HG02678 (cell line): ENCODE measurements around the gene TAGLN2.

Experiments used
- ATAC-seq: cut with Tn5 transposase; IDR thresholded peaks from one replicate; pipeline ENCODE4 v1.9.1; 2021; ENCODE audit warnings: mild to moderate bottlenecking, moderate library complexity; ENCODE audit not compliant: unreplicated experiment

Gene TAGLN2

DNA sequence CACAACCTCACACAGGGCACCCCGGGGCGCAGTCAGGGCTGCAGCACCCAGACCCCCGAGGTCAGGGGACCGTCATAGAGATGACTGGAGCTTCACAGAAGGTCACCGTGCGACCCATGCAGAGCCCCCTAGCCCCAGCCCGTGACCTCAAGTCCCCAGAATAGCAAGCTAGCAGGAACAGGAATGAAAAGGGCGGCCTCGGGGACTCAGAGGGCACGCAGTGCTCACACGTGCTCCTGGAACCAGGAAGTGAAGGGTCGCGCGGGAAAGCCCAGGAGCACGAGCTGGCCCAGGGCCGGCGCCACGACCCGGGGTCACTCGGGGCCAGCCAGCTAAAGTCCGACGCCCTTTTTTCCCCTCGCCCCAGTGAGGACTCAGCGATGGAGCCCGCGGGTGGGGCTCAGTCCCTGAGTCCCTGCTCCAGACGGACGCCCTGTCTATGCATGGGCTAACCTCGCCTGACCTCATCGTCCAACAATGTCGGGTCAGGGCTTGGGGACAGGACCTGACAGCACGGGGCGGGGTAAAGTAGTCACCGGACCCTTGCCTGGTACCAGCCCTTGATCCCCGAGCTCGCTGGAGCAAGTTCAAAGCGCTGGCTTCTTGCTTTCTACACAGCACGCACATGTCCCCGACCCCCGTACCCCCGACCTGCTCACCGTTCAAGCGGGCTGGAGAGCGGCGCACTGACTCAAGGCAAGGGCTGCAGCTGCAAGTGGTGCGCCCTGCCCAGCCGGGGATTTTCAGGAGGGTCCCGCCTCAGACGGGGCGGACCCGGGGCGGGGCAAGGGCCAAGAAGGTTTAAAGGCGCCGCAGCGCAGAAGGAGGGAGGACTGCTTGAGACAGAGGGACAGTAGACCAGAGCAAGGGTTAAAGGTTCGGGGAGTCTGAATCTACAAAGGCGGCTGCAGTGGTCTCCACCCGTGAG lies at the start of gene TAGLN2:
Gene TAGLN2 (minus strand): TSS at position 717 of the 928 bp plus-strand sequence. CDS start 4,998 bp downstream, outside the sequence.
- ATAC-seq: peak; percentile 63

DNA sequence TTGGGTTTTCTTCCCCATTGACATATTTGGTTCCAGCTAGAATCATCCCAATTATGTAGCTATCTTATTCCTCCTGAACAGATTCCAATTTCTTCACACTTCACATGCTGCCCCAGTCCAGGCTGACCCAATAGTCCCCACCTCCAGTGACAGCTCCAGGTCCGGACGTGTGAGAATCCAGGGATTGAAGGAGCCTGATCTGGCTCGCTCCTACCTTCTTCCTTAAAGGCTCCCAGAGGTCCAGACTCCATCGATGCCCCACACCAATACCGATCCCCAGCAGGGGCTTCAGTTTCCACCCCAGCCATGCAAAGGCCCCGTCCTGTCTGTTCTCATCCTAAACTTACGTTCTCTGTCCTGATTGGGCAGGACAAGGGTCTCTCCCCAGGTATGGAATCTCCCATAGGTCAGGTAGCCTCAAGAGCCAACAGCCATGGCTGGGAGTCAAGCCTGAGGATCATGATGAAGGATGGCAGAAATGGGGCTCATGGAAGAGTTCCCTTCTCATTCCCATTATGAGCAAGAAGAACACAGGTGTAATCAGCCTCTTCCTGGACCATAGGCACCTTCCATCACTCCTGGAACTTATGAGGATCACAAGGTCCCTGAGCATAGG lies 49.2 kb upstream of the TAGLN2 start:
- no peak for ATAC-seq

DNA sequence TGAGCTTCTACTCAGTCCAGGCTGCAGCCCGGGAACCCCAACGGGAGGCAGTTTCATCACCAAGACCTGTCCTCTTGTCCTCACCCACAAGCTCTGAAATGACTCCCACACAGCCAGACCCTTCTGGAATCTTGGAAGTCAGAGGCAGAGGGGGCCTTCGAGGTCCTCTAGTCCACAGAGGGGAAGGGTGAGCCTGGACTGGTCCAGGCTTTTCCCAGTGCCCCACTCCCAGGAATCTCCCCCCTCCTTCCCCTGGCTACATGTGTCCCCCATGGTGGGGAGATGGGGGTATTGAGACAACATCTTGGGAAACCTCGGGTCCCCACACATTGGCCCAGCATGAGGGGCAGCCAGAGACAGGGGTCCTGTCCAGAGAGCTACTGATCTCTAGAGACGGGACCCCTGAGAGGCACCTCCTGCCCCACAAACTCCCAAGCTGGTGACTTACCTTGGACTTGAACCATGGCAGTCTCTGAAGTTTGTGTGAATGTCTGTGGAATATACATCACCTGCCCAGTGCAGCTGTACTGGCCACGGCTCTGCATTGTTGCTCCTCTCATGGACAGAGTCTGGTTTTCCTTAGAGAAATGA lies 48.1 kb upstream of the TAGLN2 start:
- no peak for ATAC-seq

DNA sequence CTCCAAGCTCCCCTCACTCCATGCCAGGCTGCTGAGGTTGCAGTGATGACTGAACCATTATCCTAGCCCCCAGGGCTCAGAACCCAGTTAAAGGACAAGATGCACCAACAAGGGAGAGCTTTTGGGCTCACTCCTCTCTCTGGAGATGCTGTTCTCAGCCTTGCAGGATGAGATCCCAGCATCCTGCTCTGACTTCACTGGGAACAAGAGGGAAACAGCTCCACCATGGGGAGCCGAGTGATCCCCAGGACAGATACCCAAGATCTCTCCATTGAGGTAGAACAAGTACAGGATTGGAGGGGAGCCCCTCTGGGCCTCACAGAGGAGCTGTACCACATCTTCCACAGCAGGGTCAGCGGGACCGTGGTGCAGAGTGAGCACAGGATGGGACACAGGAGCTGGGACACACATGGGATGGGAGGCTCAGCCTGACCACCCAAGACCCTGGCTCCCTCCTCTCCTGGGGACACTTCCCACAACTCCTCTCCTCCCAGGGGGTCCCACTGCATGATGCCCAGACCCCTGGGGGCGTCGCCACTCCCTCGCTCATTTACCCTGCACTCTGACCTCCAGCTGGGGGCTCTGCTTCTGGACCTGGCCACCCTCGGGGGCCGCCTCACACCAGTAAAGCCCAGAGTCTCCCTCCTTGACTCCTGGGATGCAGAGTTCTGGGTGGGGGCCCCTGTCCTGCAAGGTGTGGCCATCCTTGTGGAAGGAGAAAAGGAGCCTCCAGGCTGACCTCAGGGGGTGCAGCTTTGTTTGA lies 47.3 kb upstream of the TAGLN2 start:
- ATAC-seq: no peak

DNA sequence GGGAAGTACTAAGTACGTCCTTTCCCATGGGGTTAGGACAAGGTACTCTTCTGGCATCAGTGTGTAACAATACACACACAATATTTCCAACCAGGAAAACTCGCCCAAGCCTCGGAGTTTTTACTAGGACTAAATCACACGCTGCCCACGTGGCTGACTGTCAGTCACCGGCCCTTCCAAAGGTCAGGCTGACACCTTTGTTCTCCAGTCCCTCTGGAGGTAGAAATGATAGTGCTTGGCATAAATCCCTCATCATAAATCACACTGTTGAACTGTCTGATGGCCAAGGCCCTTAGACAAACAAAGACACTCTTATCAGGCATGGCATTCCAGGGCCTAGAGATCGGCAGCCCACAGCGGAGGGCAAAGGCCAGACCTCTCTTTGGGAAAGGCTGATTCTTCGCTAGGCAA lies 45.6 kb upstream of the TAGLN2 start:
- ATAC-seq: no peak

DNA sequence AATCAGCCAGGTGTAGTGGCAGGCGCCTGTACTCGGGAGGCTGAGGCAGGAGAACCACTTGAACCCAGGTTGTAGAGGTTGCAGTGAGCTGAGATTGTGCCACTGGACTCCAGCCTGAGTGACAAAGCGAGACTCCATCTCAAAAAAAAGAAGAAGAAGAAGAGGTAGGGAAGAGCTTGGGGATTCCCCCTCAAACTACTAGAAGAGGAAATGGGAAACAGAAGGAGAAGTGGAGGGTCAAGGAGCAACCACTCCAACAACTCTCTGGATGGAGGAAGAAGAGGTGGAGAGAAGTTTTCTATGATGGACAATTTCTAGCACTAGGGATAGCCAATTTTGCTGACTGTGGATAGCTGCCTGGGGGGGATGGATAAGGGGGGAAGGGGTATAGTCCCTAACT lies 43.6 kb upstream of the TAGLN2 start:
- ATAC-seq: no peak

DNA sequence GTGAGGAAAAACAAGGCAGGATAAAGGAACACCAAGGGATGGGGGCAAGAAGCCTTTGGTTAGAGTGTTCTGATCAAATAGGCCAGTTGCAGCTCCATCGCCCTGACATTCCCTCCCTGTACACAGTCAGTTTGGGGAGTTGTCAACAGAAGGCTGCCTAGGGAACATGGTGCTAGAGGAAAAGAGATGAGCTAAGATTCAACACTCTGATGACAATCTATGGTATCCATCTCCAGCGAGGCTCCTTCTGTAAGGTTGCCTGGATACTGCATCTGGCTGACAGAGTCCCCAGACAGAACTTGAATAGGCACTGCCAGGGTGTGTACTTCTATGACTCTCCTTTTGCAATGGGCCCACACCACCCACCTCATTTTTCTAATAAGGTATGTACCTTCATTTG lies 40.0 kb upstream of the TAGLN2 start:
- ATAC-seq: no peak

DNA sequence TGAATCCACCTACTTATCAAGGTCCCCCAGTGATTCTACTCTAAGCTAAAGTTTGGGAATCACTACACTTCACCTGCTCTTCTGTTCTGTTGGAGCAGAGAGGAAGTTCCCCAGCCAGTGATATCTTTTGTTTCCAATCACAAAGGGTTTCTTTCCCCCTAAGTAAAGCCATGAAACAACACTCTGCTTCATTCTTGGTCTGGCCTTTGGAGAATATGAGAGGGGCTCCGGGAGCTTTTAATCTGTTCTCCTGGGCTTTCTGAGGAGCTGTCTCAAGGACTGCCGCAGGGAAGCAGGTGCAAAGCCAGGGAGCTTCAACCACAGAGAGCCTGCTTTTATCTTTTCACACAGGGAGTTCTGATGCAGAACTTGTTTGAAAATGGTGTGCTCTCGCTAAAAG lies 38.8 kb upstream of the TAGLN2 start:
- ATAC-seq: no peak

DNA sequence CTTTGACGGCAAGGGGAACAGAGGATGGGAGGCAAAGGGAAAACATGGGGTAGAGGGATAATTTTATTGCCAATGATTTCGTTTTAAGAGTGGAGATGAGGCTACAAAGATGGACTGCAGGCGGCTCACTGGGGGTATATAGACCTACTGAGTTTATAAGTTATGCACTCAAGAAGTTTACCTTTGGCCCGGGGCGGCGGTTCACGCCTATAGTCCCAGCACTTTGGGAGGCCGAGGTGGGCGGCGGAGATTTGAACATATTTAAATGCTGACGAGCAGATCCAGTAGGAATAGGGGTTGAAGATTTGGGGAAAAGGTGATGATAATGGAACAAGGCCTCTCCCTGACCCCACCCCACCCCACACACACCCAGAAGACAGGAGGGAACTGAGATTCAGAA lies 36.9 kb upstream of the TAGLN2 start:
- ATAC-seq: no peak

DNA sequence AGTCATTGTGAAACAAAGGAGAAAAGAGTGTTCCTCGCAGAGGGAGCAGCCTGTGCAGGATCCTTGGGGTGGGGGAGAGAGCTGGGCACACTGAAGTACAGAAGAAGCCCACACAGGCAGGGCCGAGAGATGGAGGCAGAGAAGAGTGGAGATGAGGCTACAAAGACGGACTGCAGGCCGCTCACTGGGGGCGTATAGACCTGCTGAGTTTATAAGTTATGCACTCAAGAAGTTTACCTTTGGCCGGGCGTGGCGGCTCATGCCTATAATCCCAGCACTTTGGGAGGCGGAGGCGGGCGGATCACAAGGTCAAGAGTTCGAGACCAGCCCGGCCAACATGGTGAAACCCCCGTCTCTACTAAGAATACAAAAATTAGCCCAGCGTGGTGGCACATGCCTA lies 36.3 kb upstream of the TAGLN2 start:
- no peak for ATAC-seq

DNA sequence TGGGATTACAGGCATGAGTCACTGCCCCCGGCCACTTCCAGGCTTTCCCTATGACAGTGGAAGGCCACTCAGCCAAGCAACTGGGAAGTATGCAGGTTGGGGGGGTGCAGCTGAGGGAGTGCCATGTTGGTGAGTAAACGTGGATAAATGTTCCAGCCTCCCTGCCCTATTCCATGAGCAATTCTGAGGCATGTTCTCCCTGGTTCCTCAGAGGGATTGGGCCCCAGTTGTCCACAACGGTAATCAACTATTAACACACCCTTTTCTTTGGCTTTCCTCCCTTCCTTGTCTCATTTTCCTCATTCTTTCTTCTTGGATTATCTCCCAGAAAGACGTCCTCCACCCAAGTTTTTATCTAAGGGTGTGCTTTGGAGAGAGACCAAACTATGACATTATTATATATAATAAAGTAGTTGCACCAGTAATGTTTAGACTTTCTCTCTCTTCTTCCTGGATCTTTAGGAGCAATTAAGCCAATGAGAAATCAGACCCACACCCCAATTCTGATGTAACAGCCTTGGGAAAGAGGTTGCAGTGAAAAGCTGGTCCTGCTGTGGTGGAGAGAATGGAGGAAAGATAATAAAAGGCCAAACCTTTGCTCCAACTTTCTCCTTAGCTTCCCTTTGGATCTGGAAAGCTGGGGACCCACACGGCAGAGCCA lies 35.5 kb upstream of the TAGLN2 start:
- no peak for ATAC-seq

DNA sequence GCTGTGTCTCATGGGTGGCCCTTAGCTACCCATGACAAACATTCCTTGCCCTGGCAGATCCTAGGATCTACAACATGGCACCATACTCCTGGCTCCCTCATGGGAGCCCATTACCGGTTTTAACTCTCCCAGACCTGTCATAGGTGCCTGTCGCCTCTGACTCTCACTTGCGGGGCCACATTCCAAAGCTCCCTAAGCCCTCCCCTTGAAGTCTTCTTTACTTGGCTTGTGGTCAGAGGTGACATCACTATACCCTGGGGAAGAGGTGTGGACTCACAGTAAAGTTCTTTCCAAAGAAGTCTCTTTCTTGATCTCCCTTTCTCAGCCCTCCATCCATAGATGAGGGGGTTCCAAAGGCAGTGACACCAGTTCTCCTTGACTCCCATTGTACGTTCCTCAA lies 34.1 kb upstream of the TAGLN2 start:
- ATAC-seq: no peak

DNA sequence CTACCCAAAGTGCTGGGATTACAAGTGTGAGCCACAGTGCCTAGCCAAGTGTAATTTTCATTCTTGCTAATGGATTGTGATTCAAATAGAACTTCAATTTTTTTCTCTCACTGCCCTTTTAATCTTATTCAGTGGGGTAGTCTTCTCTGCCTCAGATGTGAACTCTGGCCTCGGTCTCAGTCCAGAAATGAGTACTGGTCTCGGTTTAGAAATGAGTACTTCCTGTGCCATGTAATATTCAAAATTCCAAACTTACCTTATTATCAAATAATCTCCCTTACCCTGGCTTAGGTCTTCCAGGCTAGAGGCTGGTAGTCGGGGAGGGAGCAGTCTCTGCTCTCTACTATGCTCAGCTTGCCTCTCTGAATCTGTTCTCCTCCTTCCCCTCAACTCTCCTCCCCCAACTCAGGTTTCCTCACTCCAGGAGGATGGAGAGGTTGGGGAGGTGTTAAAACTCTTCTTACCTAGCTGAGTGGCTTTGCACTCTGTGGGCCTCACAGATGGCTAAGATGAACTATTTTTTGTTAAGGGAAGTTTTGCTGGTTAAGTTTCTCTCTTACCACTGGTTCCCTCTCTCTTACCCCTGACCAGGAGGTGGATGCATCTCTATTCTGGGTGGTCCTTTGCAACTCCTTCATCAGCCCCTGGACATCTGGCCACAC lies 33.5 kb upstream of the TAGLN2 start:
- ATAC-seq: no peak

DNA sequence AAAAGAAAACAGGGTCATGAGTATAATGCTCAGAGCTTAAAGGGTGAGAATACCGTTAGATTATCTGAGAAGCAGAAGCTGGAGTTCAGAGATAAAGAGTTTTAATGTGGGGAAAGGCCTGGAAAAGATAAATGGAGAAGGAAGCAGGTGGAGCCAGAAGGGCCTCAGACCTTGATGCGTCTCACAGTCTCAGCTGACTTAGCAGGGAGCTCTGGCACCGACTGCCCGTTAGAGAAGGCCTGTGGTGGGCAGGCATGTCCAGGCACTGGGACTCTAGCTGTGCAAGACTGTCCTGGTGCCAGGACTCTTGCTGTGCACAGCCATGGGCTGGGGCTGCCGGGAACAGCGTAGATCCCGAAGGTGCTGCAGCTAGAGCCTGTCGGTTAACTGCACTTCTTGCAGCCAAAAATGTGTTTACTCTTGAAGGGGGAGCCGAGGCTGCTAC lies 32.5 kb upstream of the TAGLN2 start:
- ATAC-seq: no peak

DNA sequence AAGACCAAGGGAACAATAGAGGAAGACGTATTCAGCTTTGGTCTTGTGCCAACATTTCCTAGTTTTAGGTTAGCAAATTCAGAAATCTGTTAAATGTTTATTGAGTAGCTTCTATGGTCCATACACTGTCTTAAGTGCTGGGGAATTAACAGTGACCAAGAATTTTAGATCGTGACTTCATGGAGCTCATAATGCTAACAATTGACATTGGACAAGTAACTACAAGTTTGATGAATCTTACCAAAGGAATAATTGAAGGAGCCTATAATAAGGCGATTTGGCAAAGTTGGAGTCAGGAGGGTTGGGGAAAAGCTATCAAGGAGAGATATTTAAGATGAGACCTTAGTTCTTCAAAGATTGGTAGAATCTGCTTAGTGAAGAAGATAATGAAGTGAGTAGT lies 30.1 kb upstream of the TAGLN2 start:
- ATAC-seq: no peak

DNA sequence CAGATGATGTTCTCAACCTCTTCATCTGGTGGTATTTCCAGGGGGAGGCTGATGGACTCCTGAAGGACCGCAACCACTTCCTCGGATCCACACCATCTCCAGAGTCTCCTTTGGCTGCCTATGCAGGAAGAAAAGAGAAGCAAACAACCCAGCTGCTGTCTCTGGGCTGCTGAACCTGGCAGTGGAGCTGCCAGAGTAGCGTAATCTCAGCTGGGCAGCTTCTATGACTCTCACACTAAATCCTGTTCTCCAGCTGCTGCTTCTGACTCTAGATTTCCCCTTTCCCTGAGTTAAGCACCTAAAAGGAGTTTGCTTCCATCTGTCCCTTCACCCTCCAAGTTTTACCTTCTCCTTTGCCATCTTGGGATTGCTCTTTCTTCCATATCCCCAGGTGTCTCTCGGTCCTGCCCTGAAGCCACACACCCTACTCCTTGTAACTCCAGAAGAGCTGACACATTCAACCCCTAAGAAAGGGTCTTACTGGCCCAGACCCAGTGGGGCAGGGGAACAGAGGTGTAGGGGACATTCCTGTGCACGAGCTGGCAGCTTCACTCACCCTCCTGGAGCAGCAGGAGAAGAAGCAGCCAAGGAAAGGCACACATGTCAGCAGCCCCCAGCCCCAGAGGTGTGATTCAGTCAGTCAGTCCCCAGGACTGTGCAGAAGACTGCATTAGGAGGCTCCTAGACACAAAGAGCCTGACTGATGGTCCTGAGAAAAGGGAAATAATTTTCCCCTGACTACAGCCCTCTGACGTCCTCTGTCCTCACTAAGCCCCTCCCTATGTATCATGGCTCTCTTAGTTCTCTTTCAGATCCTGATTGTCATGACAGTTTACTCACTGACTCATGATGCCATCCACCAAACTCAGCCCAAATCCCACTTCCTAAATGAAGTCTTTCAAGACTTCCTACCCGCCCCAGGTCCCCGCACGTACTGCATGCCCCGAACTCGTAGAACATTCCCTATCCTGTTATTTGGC lies 28.5 kb upstream of the TAGLN2 start, which contains the start of gene SLAMF9:
Gene SLAMF9 (minus strand): TSS at position 702 of the 980 bp plus-strand sequence. CDS start 100 bp downstream, at position 602.
- no peak for ATAC-seq

DNA sequence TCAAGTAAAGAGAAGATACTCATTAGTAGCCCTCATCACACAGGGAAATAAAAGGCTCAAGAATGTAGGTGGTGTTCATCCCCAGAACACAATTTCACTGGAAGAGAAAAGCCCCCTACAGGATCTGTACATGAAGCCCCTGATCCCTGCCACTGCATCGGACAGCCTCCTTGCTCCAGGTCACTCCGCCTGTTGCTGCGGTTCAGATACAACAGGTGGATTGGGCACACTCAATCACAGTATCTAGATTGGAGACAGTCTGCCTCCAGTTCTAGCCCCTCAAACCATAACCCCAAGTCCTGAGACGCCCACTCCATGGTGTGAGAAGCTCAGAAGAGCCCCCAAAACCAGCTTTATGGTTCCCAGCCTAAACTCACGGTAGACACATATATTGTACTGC lies 27.6 kb upstream of the TAGLN2 start:
- ATAC-seq: no peak

DNA sequence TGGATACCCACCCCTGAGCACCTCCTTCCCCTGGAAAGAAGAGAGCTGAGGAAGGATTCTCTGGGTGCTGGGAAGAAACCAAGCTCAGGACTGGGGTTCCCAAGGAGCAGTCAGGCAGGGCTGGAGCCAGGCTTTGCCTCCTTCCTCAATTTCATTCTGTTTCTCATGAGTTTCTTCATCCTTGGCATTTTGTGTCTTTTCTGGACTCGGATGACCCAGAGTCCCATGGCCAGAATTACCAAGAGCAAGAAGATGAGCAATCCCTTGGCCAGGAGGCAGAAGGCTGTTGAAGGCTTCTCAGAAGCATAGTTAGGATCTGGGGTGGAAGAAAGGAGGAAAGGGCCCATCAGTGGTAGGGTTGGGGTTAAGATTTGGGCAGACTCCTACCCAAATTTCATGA lies 26.2 kb upstream of the TAGLN2 start:
- ATAC-seq: no peak

DNA sequence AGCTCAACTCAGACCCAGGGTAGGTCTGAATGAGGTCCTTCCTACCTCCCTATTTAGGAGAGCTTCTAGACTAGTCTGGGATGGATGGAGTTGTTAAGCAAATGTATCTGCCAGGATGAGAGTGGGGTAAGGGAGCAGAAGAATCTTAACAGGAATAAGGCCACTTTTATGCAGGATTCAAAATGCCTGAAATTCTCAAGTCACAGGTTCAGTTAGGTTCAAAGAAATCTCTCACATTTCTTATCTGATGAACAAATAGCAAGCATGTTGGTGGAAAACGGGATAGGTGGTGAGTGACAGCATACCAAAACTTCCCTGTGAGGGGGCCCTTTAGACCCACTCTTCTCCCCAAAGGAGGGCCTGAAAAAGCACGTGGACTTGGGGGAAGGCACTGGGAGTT lies 25.7 kb upstream of the TAGLN2 start:
- no peak for ATAC-seq
